Stimulated activated CD4-positive, alpha-beta T cell treated with anti-CD3 and anti-CD28 coated beads, Interleukin-1b, Interleukin-23, amount 100 ng/mL, for 48 hours (primary cell): ENCODE data around the gene CDKAL1.
"Not testable (repeated sequence)": the region's sequence is repeated elsewhere in the genome, so short reads cannot be mapped to it uniquely, and the experiment has no call there.

ENCODE experiments used
- DNase-seq: peaks from one replicate; pipeline ENCODE4 v3.0.0-alpha.2; 2020

CDKAL1 gene

GRCh38 chr6:20751293-20751935, 217.2 kb downstream of the CDKAL1 start:
- DNase-seq, result no peak

GRCh38 chr6:20755631-20756030, 221.4 kb downstream of the CDKAL1 start:
- DNase-seq, result no peak

- DNase-seq, result not testable (repeated sequence)
Measured at GRCh38 chr6:20756584-20757147, 222.4 kb downstream of the CDKAL1 start.

- no peak for DNase-seq
Measured at GRCh38 chr6:20757761-20758160, 223.5 kb downstream of the CDKAL1 start.

- no peak for DNase-seq
Measured at GRCh38 chr6:20763296-20763695, 229.0 kb downstream of the CDKAL1 start.

GRCh38 chr6:20769631-20770030, 235.4 kb downstream of the CDKAL1 start:
- DNase-seq, result no peak

- no peak for DNase-seq
Measured at GRCh38 chr6:20770773-20771172, 236.5 kb downstream of the CDKAL1 start.

GRCh38 chr6:20771409-20771808, 237.2 kb downstream of the CDKAL1 start:
- DNase-seq, result no peak

GRCh38 chr6:20773822-20774221, 239.6 kb downstream of the CDKAL1 start:
- no peak for DNase-seq

- DNase-seq, result no peak
Measured at GRCh38 chr6:20775981-20776380, 241.7 kb downstream of the CDKAL1 start.

- no peak for DNase-seq
Measured at GRCh38 chr6:20777801-20778200, 243.5 kb downstream of the CDKAL1 start.

- no peak for DNase-seq
Measured at GRCh38 chr6:20778459-20778858, 244.2 kb downstream of the CDKAL1 start.

- no peak for DNase-seq
Measured at GRCh38 chr6:20778912-20779311, 244.7 kb downstream of the CDKAL1 start.

- no peak for DNase-seq
Measured at GRCh38 chr6:20789162-20789561, 254.9 kb downstream of the CDKAL1 start.

- no peak for DNase-seq
Measured at GRCh38 chr6:20790032-20790791, 256.0 kb downstream of the CDKAL1 start.

GRCh38 chr6:20791074-20791473, 256.8 kb downstream of the CDKAL1 start:
- no peak for DNase-seq

GRCh38 chr6:20791944-20792343, 257.7 kb downstream of the CDKAL1 start:
- DNase-seq, result no peak

GRCh38 chr6:20793174-20793573, 258.9 kb downstream of the CDKAL1 start:
- no peak for DNase-seq

GRCh38 chr6:20797597-20797996, 263.3 kb downstream of the CDKAL1 start:
- no peak for DNase-seq

- no peak for DNase-seq
Measured at GRCh38 chr6:20800229-20800628, 266.0 kb downstream of the CDKAL1 start.

GRCh38 chr6:20800653-20801052, 266.4 kb downstream of the CDKAL1 start:
- DNase-seq, result no peak

- no peak for DNase-seq
Measured at GRCh38 chr6:20801595-20801994, 267.3 kb downstream of the CDKAL1 start.

GRCh38 chr6:20802596-20802995, 268.3 kb downstream of the CDKAL1 start:
- DNase-seq, result no peak

GRCh38 chr6:20805021-20805420, 270.8 kb downstream of the CDKAL1 start:
- no peak for DNase-seq
